H1 (cell line): ENCODE data around the gene NT5C. TPM values are rescaled to one million over a fixed set of nuclear protein-coding genes. Genes with fewer than 3 reads are reported as not detected.

Source experiments
- CTCF ChIA-PET: fragments of 300-600 bp; sonication (Branson Sonifier 250); formaldehyde crosslinking; loops from one replicate; lab custom pipeline; 2021; ENCODE audit not compliant: partially characterized antibody; lab: Charles Lee
- POLR2A ChIA-PET: fragments of 300-600 bp; sonication (Branson Sonifier 250); formaldehyde crosslinking; loops from one replicate; lab custom pipeline; 2021; ENCODE audit warnings: inconsistent platforms; ENCODE audit not compliant: partially characterized antibody; lab: Charles Lee
- DNase-seq, 2 experiments: peaks; one replicate each; pipeline versions ENCODE4 v3.0.0 to v3.0.0-alpha.2; 2010 to 2022; ENCODE audit warnings: low spot score in 2 of 2, low read depth in 1 of 2, mixed read lengths in 1 of 2
- FAIRE-seq: peaks from 2 replicates; lab custom pipeline; 2011; peaks lifted over from hg19 to GRCh38; lab: Jason Lieb, UNC
- H2AFZ ChIP-seq: 2 replicates; pipeline ENCODE4 v1.8.1; 2012; ENCODE audit warnings: low read length, inconsistent platforms
- H2AK5ac ChIP-seq: 2 replicates; pipeline ENCODE4 v1.6.1; 2013; ENCODE audit warnings: low read depth, low read length
- H2BK120ac ChIP-seq: replicated peaks from 2 replicates; pipeline ENCODE3; 2013; ENCODE audit warnings: low read depth, low read length, inconsistent platforms
- H2BK12ac ChIP-seq: 2 replicates; pipeline ENCODE4 v1.6.1; 2013; ENCODE audit warnings: low read depth, low read length
- H2BK15ac ChIP-seq: 2 replicates; pipeline ENCODE4 v1.6.1; 2013; ENCODE audit warnings: low read length
- H2BK20ac ChIP-seq: 2 replicates; pipeline ENCODE4 v1.6.1; 2013; ENCODE audit warnings: low read length
- H2BK5ac ChIP-seq: 2 replicates; pipeline ENCODE4 v1.6.1; 2013; ENCODE audit warnings: low read depth, low read length
- H3K14ac ChIP-seq: 2 replicates; pipeline ENCODE4 v1.6.1; 2013; ENCODE audit warnings: inconsistent platforms; ENCODE audit not compliant: insufficient read length
- H3K18ac ChIP-seq: 2 replicates; pipeline ENCODE4 v1.6.1; 2013; ENCODE audit warnings: low read length; ENCODE audit errors: extremely low read depth
- H3K23ac ChIP-seq: 2 replicates; pipeline ENCODE4 v1.6.1; 2013; ENCODE audit warnings: inconsistent platforms; ENCODE audit not compliant: insufficient read length
- H3K23me2 ChIP-seq: 2 replicates; pipeline ENCODE4 v1.6.1; 2013; ENCODE audit warnings: low read depth, low read length
- H3K27ac ChIP-seq: 2 replicates; pipeline ENCODE4 v1.6.1; 2011; ENCODE audit warnings: low read depth, low read length, inconsistent platforms
- H3K27me3 ChIP-seq, 4 experiments: replicated peaks in 1 of 4; 1 replicate in 1 of 4; 2 replicates in 3 of 4; pipeline versions ENCODE4 v1.6.1 to v1.8.1; 2011 to 2013; ENCODE audit warnings: low read length in 3 of 4, mild to moderate bottlenecking in 3 of 4, inconsistent platforms in 2 of 4, mixed read lengths in 2 of 4, moderate library complexity in 1 of 4; ENCODE audit not compliant: control insufficient read depth in 3 of 4, insufficient read depth in 3 of 4; ENCODE audit errors: extremely low read depth in 1 of 4
- H3K36me3 ChIP-seq, 4 experiments: 2 replicates each; pipeline versions ENCODE4 v1.6.1 to v1.8.1; 2011 to 2013; ENCODE audit warnings: mild to moderate bottlenecking in 4 of 4, low read length in 3 of 4, moderate library complexity in 2 of 4, control low read depth in 1 of 4, inconsistent platforms in 1 of 4; ENCODE audit not compliant: insufficient read depth in 4 of 4, control insufficient read depth in 2 of 4
- H3K4ac ChIP-seq: replicated peaks from 2 replicates; pipeline ENCODE3; 2013; ENCODE audit warnings: low read length, low read depth, mixed read lengths, inconsistent platforms; ENCODE audit not compliant: insufficient read length
- H3K4me1 ChIP-seq, 4 experiments: replicated peaks in 1 of 4; 1 replicate in 1 of 4; 2 replicates in 3 of 4; pipeline versions ENCODE4 v1.6.1 to v1.8.1; 2011 to 2013; ENCODE audit warnings: low read length in 3 of 4, inconsistent platforms in 2 of 4, mixed read lengths in 1 of 4; ENCODE audit not compliant: insufficient read depth in 4 of 4, control insufficient read depth in 3 of 4
- H3K4me2 ChIP-seq, 2 experiments: 2 replicates each; pipeline versions ENCODE4 v1.6.1 to v1.8.1; 2011 to 2013; ENCODE audit warnings: low read depth in 2 of 2, low read length in 2 of 2, control low read depth in 1 of 2, inconsistent platforms in 1 of 2, mild to moderate bottlenecking in 1 of 2; ENCODE audit not compliant: insufficient read depth in 1 of 2
- H3K4me3 ChIP-seq, 4 experiments: fragments of 200-600, 300-600 bp in 1 of 4; sonication (generic), shearing (Covaris generic), sonication (Bioruptor Twin) in 1 of 4; 2 replicates each; pipeline versions ENCODE4 v1.5.1 to v1.8.1; 2011 to 2016; ENCODE audit warnings: low read length in 4 of 4, low read depth in 3 of 4, control low read depth in 2 of 4, inconsistent platforms in 2 of 4, mild to moderate bottlenecking in 2 of 4, mixed read lengths in 1 of 4, moderate library complexity in 1 of 4; ENCODE audit not compliant: insufficient read depth in 2 of 4; ENCODE audit errors: extremely low read depth in 1 of 4
- H3K56ac ChIP-seq: replicated peaks from 2 replicates; pipeline ENCODE3; 2013; ENCODE audit warnings: low read depth, mild to moderate bottlenecking, mixed read lengths, low read length, inconsistent platforms; ENCODE audit not compliant: insufficient read length
- H3K79me1 ChIP-seq: 2 replicates; pipeline ENCODE4 v1.6.1; 2013; ENCODE audit warnings: low read depth, low read length, control low read depth
- H3K79me2 ChIP-seq, 2 experiments: 2 replicates each; pipeline versions ENCODE4 v1.6.1 to v1.8.1; 2012 to 2013; ENCODE audit warnings: low read length in 2 of 2, mild to moderate bottlenecking in 2 of 2, inconsistent platforms in 1 of 2; ENCODE audit not compliant: insufficient read depth in 2 of 2, control insufficient read depth in 1 of 2
- H3K9ac ChIP-seq, 4 experiments: replicated peaks in 1 of 4; 1 replicate in 1 of 4; 2 replicates in 3 of 4; pipeline versions ENCODE4 v1.6.1 to v1.8.1; 2011 to 2013; ENCODE audit warnings: low read depth in 3 of 4, low read length in 3 of 4, control low read depth in 2 of 4, mild to moderate bottlenecking in 2 of 4, moderate library complexity in 2 of 4, inconsistent platforms in 1 of 4; ENCODE audit errors: extremely low read depth in 1 of 4
- H3K9me3 ChIP-seq, 2 experiments: 2 replicates each; pipeline versions ENCODE4 v1.6.1 to v1.8.1; 2012 to 2013; ENCODE audit warnings: mild to moderate bottlenecking in 2 of 2, moderate library complexity in 2 of 2, control low read depth in 1 of 2, inconsistent platforms in 1 of 2, low read depth in 1 of 2, low read length in 1 of 2, mixed read lengths in 1 of 2; ENCODE audit not compliant: insufficient read depth in 2 of 2
- H4K20me1 ChIP-seq, 2 experiments: replicated peaks in 1 of 2; 2 replicates each; pipeline versions ENCODE3 to v1.8.1; 2011 to 2013; ENCODE audit warnings: inconsistent platforms in 2 of 2, low read length in 2 of 2, mild to moderate bottlenecking in 1 of 2; ENCODE audit not compliant: insufficient read depth in 2 of 2, control insufficient read depth in 1 of 2
- H4K5ac ChIP-seq: 2 replicates; pipeline ENCODE4 v1.6.1; 2013; ENCODE audit warnings: low read length, low read depth, mixed read lengths, inconsistent platforms; ENCODE audit not compliant: insufficient read length
- H4K8ac ChIP-seq: 2 replicates; pipeline ENCODE4 v1.8.0; 2013; ENCODE audit warnings: mild to moderate bottlenecking, moderate library complexity, low read length, inconsistent platforms; ENCODE audit not compliant: insufficient read depth; ENCODE audit errors: extremely low read depth
- H4K91ac ChIP-seq: replicated peaks from 2 replicates; pipeline ENCODE3; 2013; ENCODE audit warnings: low read length, mixed read lengths, inconsistent platforms; ENCODE audit not compliant: insufficient read length
- ATF3 ChIP-seq: IDR thresholded peaks from 2 replicates; pipeline ENCODE4 v1.6.1; 2011; ENCODE audit warnings: low read depth, mild to moderate bottlenecking, low read length; ENCODE audit not compliant: insufficient read depth
- CREB1 ChIP-seq: IDR thresholded peaks from 2 replicates; pipeline ENCODE4 v1.6.1; 2012; ENCODE audit warnings: inconsistent platforms
- CTBP2 ChIP-seq: IDR thresholded peaks from 2 replicates; pipeline ENCODE4 v1.7.0; 2011; ENCODE audit warnings: borderline replicate concordance, mild to moderate bottlenecking, moderate library complexity, mixed read lengths, low read length; ENCODE audit not compliant: insufficient read depth, insufficient read length
- EP300 ChIP-seq, 2 experiments: IDR thresholded peaks; 1 replicate in 1 of 2; 2 replicates in 1 of 2; pipeline ENCODE4 v1.6.1; 2011 to 2012; ENCODE audit warnings: low read depth in 2 of 2, low read length in 2 of 2, mild to moderate bottlenecking in 2 of 2, borderline replicate concordance in 1 of 2, inconsistent platforms in 1 of 2, moderate library complexity in 1 of 2
- JUN ChIP-seq: IDR thresholded peaks from 2 replicates; pipeline ENCODE4 v1.6.1; 2011; ENCODE audit warnings: low read depth, mild to moderate bottlenecking, improper control_type of control experiment, low read length
- JUND ChIP-seq: IDR thresholded peaks from 2 replicates; pipeline ENCODE4 v1.6.1; 2011; ENCODE audit warnings: mild to moderate bottlenecking, improper control_type of control experiment, low read length
- KDM4A ChIP-seq: IDR thresholded peaks from one replicate; pipeline ENCODE4 v1.7.1; 2012; ENCODE audit warnings: low read depth, mild to moderate bottlenecking, moderate library complexity, low read length, inconsistent platforms; ENCODE audit not compliant: severe bottlenecking
- MAFK ChIP-seq: IDR thresholded peaks from 2 replicates; pipeline ENCODE4 v1.6.1; 2012; ENCODE audit warnings: low read depth, mild to moderate bottlenecking, improper control_type of control experiment, low read length
- POLR2A ChIP-seq, 2 experiments: IDR thresholded peaks; 1 replicate in 1 of 2; 2 replicates in 1 of 2; pipeline ENCODE4 v1.6.1; 2011; ENCODE audit warnings: low read depth in 2 of 2, low read length in 2 of 2, mild to moderate bottlenecking in 2 of 2; ENCODE audit errors: control extremely low read depth in 1 of 2
- SIX5 ChIP-seq: IDR thresholded peaks from 2 replicates; pipeline ENCODE4 v1.6.1; 2011; ENCODE audit warnings: mild to moderate bottlenecking, low read depth, low read length
- WGBS, 2 experiments: shearing (Covaris generic) in 1 of 2; methylation state at CpG; one replicate each; pipeline versions ENCODE4 v1.1.6 to v1.1.7; 2013 to 2015; ENCODE audit warnings: low lambda C conversion rate in 2 of 2, mixed read lengths in 2 of 2, inconsistent platforms in 1 of 2, low coverage in 1 of 2, missing lambda C conversion rate in 1 of 2; ENCODE audit not compliant: insufficient replicate concordance in 2 of 2, insufficient coverage in 1 of 2, insufficient read length in 1 of 2; ENCODE audit errors: extremely low coverage in 1 of 2, missing lambda C conversion rate in 1 of 2; 5-methylcytosine and 5-hydroxymethylcytosine counted together
- polyA plus RNA-seq, 7 experiments: library from polyadenylated mRNA; depleted of rRNA in 3 of 7; stranded (reverse) in 5 of 7; unstranded in 2 of 7; fragments of >200 nt in 5 of 7; fragments of 200-250 nt in 2 of 7; gene quantifications; 1 replicate in 5 of 7; 2 replicates in 1 of 7; 4 replicates in 1 of 7; pipeline versions ENCODE4 v1.2.1 to v1.2.3, GENCODE V29; 2011 to 2013; ENCODE audit warnings: missing spikeins in 2 of 7, mixed read lengths in 2 of 7
- total RNA-seq: library from RNA; stranded (reverse); fragmentation: NEBNext Ultra II Directional; extraction: Animal tissue kit (Norgen Biotek cat#: 25700); gene quantifications from 2 replicates; pipeline ENCODE4 v1.2.1, GENCODE V29; 2021

NT5C gene
- total and polyA plus RNA-seq, 2 of the 8 experiments (the other 6 are each of a cell fraction or from before 2014, with no cell fraction given): 52.1 to 66.4 TPM

GRCh38 chr17:75151930-75152329, 20.4 kb upstream of the NT5C start:
- peaks cover 6% of the 10 kb centered on the region for H3K23me2 ChIP-seq
- peaks cover 3 to 12% (median 9%) of the 10 kb centered on the region in 4 experiments; a peak in 6 of 7 replicates for H3K4me1 ChIP-seq
- POLR2A ChIA-PET: interaction anchor here (0.7 to 3.1 kb wide), 9 partner anchors 10 to 110 kb away, joined by 3 to 15 read pairs (median 4); partner anchors contain the start of genes MRPS7 and SUMO2
- no peak overlapping the region for H3K23ac ChIP-seq
- H4K20me1 ChIP-seq: peaks cover 3% of the 10 kb centered on the region in 2 experiments
- no peak overlapping the region for H3K9ac ChIP-seq
- H4K5ac ChIP-seq: no peak overlapping the region
- H2BK12ac ChIP-seq: no peak overlapping the region
- peaks cover 10 to 22% (median 18%) of the 10 kb centered on the region in 4 experiments for H3K36me3 ChIP-seq
- H2BK15ac ChIP-seq: no peak overlapping the region
- no peak overlapping the region for H3K56ac ChIP-seq
- no peak overlapping the region for H2AK5ac ChIP-seq
- H2AFZ ChIP-seq: no peak overlapping the region
- CTCF ChIA-PET: interaction anchor here (1.5 to 5.1 kb wide), 3 partner anchors 20 to 38 kb away, joined by 6 to 26 read pairs (median 13); partner anchors contain the start of gene NT5C
- no peak overlapping the region for H4K8ac ChIP-seq
- no peak overlapping the region for H2BK120ac ChIP-seq
- WGBS, 2 experiments: 76% methylated on average over 6 of the region's 6 CpGs; no CpG with 5 or more reads in 1 of the 2 experiments
- peak overlapping the region; percentile 72 to 99 for H3K4me2 ChIP-seq
- FAIRE-seq (no peak), DNase-seq (no peak)
- H3K14ac ChIP-seq: no peak overlapping the region
- no peaks in the 10 kb centered on the region for H3K9me3 ChIP-seq
- peak overlapping the region; percentile 87 to 95 (median 94); a peak in 6 of 8 replicates for H3K4me3 ChIP-seq
- peaks cover 29 to 71% of the 10 kb centered on the region in 2 experiments for H3K79me2 ChIP-seq
- no peak overlapping the region for H2BK5ac ChIP-seq
- H3K27me3 ChIP-seq: no peaks in the 10 kb centered on the region
- H3K18ac ChIP-seq: no peak overlapping the region
- no peak overlapping the region for H4K91ac ChIP-seq
- H3K79me1 ChIP-seq: peaks cover 5% of the 10 kb centered on the region; the same call in 1 of the 2 replicates
- H2BK20ac ChIP-seq: no peak overlapping the region
- no peak overlapping the region for H3K4ac ChIP-seq
- H3K27ac ChIP-seq: no peak overlapping the region
- TF ChIP-seq SIX5 (no peak), CTBP2 (no peak), JUN (no peak), JUND (no peak), POLR2A (IDR thresholded peaks at IDR 0.05; ENCODE audit: control extremely low read depth in 1 of 2, low read depth in 2 of 2, low read length in 2 of 2) (no peak), CREB1 (no peak), EP300 (IDR thresholded peaks at IDR 0.05; ENCODE audit: borderline replicate concordance in 1 of 2, low read depth in 2 of 2, low read length in 2 of 2) (no peak), MAFK (no peak), ATF3 (no peak), KDM4A (no peak)
